Suppressor macrophage (primary cell): ENCODE data around the gene RNF145.

Source experiments
- DNase-seq, 4 experiments: peaks; one replicate each; pipeline ENCODE4 v3.0.0-alpha.2; 2020 to 2022

The RNF145 gene

GRCh38 chr5:159216454-159216853 lies 7.1 kb upstream of the RNF145 start:
- peak in 2 of 4 experiments; percentile 7 to 12 for DNase-seq

DNA sequence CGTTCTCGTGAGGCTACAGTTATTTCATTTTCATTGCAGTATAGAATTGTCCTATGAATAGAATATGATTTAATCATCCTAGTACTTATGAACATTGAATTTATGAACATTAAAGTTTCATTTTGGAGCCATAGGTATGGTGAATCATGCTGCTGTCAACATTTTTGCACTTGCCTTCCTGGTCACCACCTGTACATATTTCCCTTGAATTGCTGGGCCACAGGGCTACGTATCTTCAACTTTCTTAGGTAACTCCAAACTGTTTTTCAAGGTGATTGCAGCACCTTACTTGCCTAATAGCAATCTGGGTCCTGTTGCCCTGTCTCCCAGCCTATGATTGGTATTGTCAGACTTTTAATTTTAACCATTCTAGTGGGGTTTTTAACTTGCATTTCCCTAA lies 6.5 kb upstream of the RNF145 start:
- no peak for DNase-seq

- DNase-seq: no peak
Observed at GRCh38 chr5:159214486-159215271, 5.3 kb upstream of the RNF145 start.

GRCh38 chr5:159212657-159213462 lies 3.5 kb upstream of the RNF145 start:
- peak in 2 of 4 experiments; percentile 6 to 14 for DNase-seq

DNA sequence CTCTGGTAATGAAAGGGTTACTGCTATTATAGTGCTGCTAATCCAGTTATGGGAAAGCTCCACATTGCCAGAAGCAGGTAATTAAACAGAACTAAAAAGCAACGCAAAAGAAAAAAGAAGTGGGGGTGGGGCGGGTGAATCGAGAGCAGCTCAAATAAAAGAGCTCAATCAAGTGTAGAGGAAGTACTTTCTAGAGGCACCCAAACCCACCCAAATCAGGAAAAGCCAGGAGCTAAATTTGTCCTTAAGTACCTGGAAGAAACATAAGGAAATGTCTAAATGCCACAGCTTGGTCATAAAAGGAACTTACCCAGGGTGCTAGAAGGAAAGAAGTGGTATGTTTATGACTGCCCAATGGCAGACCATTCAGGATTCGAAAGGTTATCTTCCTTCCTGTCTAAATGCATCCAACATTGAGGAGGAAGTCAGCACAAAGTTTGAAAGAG lies 2.4 kb upstream of the RNF145 start:
- peak; percentile 6 to 34 (median 16) for DNase-seq

DNA sequence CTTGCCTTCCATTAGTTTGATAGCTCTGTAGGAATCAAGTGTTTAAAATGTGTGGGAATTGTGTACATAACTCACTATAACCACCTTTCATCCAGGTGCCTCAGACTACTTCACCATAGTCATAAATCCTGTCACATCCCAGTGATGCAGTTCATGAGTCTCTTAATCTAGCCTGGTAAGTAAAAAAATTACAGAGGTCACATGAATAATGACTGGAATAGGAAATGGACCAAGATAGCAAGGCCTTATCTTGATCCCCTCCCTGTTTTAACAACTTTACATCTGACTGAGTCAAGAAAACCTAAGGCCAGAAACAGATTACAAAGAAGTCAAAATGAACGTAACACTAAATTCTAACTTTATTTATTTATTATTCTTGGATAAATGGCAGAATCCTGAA lies 1.5 kb upstream of the RNF145 start:
- DNase-seq: no peak

- DNase-seq: peak; percentile 30 to 66 (median 57)
Observed at GRCh38 chr5:159210210-159210661, 883 bp upstream of the RNF145 start.

GRCh38 chr5:159208514-159209437 lies 577 bp downstream of the RNF145 start:
- DNase-seq: peak in 3 of 4 experiments; percentile 24 to 61 (median 54)

- peak; percentile 77 to 89 (median 85) for DNase-seq
Observed at GRCh38 chr5:159207686-159208513, 1.5 kb downstream of the RNF145 start.

- no peak for DNase-seq
Observed at GRCh38 chr5:159207222-159207685, 2.1 kb downstream of the RNF145 start.

DNA sequence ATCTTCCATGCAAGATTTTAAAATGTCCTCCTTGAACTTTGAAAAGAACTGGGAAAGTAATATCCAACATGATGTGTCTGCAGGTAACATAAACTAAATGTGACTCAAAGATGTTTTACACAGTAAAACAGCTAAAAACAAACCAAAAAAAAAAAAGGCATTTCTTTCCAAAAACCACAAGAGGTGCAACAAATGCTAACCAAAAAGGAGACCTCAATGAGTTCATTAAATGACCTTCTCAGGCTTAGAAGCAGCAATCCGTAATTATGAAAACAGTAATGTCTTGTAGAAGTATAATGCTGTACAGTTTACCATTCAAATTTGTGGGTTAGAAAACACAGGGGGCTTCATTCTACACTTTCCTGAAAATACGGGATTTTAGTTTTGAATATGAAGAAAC lies 2.5 kb downstream of the RNF145 start:
- DNase-seq: peak in 1 of 4 experiments; percentile 3

- no peak for DNase-seq
Observed at GRCh38 chr5:159206368-159206767, 3.0 kb downstream of the RNF145 start.

- no peak for DNase-seq
Observed at GRCh38 chr5:159203351-159203750, 6.0 kb downstream of the RNF145 start.

DNA sequence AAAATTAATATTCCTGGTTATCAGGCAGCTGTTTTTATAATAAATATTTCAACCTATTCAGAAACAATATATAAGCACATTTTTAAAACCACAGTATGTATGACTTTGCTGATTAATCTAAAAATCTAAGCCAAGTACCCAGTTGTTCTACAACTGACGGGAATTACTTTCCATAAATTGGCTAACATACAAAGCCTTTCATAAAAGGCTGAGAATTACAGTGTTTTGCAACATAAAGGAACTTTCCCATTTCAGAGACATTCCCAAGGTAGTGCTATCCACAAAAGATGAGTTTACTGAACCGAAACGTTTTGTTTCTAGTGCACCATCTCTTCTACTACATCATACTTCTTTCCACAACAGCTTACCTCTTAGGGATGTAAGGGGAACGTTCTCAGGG lies 7.2 kb downstream of the RNF145 start:
- DNase-seq: no peak

- DNase-seq: no peak
Observed at GRCh38 chr5:159199780-159200179, 9.6 kb downstream of the RNF145 start.

- DNase-seq: peak in 2 of 4 experiments; percentile 27 to 54
Observed at GRCh38 chr5:159199225-159199624, 10.1 kb downstream of the RNF145 start.

DNA sequence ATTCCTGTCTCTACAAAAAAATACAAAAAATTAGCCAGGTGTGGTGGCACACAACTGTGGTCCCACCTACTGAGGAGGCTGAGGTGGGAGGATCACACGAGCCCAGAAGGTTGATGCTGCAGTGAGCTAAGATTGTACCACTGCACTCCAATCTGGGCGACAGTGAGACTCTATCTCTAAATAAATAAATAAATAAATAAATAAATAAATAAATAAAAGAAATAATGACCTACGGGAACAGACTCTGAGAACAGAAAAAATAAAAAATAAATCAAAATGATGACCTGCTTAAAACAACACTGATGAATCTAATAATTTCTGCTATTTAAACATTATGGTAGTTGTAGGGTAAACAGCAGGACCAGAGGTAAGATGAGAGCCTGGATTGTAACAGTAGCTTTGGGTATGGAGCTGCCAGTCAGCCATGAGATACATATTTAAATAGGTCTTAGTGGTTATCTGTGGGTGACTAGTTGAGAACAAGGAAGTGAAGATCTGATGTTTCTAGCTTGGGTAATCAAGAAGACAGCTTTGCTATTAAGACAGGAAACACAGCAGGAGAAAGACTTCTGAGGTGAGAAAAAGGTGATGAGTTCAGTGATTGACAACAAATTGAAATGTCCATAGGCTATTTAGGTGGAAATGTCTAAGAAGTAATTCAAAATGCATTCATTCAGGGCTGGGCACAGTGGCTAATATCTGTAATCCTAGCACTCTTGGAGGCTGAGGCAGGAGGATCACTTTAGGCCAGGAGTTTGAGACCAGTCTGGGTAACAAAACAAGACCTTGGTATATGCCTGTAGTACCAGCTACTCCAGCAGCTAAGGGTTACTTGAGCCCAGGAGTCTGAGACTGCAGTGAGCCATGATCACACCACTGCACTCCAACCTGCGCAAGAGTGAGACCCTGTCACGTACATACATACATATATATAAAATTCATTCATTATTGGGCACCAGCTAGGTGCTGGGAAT lies 11.0 kb downstream of the RNF145 start:
- DNase-seq: peak in 3 of 4 experiments; percentile 36 to 75 (median 70)

- no peak for DNase-seq
Observed at GRCh38 chr5:159195775-159196174, 13.6 kb downstream of the RNF145 start.

DNA sequence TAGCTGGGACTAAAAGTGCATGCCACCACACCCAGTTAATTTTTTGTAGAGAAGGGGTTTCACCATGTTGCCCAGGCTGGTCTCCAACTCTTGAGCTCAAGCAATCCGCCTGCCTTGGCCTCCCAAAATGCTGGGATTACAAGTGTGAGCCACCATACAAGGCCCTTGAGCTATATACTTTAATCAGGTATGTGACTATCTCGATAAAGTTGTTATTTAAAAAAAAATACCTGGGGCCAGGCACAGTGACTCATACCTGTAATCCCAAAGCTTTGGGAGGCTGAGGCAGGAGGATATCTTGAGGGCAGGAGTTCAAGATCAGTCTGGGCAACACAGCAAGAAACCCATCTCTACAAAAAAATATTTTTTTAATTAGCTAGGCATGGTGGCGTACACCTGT lies 19.2 kb downstream of the RNF145 start:
- no peak for DNase-seq

- DNase-seq: no peak
Observed at GRCh38 chr5:159189310-159189709, 20.0 kb downstream of the RNF145 start.
